HG03469 (cell line): ENCODE data around the gene NEDD4.
"Not testable (repeated sequence)": the region's sequence is repeated elsewhere in the genome, so short reads cannot be mapped to it uniquely, and the experiment has no call there.

Source experiments
- ATAC-seq: cut with Tn5 transposase; IDR thresholded peaks from one replicate; pipeline ENCODE4 v1.9.1; 2021; ENCODE audit warnings: mild to moderate bottlenecking, moderate library complexity, moderate number of reproducible peaks; ENCODE audit not compliant: unreplicated experiment

Gene NEDD4

DNA sequence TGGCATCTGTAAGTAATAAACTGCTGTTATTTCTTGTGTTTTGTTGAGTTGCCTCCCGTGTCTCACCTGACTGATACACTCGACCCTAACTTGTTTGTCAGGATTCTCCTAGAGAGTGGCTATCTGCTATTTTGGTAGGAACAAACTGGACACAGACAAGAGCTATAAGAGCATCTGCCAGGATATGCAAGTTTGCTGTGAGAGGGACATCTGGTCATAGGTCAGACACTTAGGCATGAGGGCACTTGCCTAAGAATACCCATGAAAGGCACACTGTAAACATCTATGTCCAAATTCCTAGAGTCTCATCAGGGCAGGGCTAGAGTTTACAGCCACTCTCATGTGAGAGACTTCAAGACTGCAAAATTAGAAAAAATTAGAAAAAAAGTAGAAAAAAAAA lies 32.5 kb downstream of the NEDD4 start:
- no peak for ATAC-seq

- ATAC-seq = no peak
These were observed 33.5 kb downstream of the NEDD4 start for GRCh38 chr15:55959744-55960447.

DNA sequence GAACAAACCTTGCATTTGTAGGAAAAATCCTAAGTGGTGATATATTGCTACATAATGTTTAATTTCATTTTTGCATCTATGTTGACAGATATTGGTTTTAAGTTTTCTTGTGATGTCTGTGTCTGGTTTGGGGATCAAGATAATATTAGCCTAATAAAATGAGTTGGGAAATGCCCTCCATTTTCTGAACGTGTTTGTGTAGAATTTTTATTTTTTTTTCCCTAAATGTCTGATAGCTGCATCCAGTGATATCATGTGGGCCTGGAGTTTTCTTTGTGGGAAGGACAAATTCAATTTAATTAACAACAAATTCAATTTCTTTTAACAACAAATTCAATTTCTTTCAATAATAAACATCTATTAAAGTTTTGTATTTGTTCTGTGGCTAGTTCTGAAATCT lies 35.1 kb downstream of the NEDD4 start:
- no peak for ATAC-seq

DNA sequence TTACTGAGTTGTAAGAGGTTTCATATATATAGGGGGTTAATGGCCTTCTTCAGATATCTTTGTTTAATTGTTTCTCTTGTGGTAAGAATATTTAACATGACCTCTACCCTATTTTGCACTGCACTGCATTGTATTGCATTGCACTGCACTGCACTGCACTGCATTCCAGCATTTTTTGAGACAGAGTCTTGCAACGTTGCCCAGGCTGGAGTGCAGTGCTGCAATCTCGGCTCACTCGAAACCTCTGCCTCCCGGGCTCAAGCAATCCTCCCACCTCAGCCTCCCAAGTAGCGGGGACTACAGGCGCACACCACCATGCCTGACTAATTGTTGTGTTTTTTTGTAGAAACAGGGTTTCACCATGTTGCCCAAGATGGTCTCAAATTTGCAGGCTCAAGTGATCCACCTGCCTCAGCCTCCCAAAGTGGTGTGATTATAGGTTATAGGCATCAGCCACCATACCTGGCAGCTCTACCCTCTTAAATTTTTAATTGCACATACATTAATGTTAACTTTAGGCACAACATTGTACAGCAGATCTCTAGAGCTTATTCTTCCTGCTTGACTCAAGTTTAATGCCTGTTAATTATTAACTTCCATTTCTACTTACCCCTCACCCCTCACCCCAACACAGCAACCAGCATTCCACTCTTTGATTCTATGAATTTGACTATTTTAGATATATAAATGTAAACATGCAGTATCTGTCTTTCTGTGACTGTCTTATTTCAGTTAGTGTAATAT lies 38.4 kb downstream of the NEDD4 start:
- no peak for ATAC-seq

DNA sequence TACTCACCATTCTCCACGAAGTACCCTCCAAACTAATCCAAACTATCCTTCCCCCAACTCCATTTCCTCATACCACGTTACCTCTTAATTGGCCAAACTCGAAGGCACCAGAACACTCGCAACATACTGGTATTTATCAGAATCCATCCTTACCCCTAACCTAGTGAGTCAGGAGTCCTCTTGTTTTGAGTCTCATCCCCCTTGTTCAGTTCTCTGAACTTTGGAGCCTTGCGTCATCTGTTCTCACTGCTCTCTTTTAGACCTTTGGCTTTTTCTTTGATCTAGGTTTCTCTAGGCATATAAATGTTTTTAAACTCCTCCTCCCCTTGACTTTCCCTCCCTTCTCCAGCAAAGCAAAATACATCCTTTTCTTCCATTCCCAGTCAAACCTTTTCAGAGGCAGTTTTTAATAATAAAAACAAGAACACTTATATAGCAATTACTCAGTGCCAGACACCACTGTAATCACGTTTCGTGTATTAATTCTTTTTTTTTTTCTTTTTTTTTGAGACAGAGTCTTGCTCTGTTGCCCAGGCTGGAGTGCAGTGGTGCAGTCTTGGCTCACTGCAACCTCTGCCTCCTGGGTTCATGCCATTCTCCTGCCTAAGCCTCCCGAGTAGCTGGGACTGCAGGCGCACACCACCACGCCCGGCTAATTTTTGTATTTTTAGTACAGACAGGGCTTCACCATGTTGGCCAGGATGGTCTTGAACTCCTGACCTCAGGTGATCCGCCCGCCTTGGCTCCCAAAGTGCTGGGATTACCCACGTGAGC lies 40.7 kb downstream of the NEDD4 start:
- ATAC-seq = not testable (repeated sequence)

DNA sequence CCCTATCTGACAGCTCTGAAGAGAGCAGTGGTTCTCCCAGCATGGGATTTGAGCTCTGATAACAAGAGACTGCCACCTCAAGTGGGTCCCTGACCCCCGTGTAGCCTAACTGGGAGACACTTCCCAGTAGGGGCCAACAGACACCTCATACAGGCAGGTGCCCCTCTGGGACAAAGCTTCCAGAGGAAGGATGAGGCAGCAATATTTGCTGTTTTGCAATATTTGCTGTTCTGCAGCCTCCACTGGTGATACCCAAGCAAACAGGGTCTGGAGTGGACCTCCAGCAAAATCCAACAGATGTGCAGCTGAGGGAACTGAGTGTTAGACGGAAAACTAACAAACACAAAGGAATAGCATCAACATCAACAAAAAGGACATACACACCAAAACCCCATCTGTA lies 48.8 kb downstream of the NEDD4 start:
- not testable (repeated sequence) for ATAC-seq

GRCh38 chr15:55942332-55942731 lies 51.1 kb downstream of the NEDD4 start:
- no peak for ATAC-seq

- ATAC-seq = no peak
These were observed 56.4 kb downstream of the NEDD4 start for GRCh38 chr15:55937040-55937439.

GRCh38 chr15:55928955-55929354 lies 64.5 kb downstream of the NEDD4 start:
- ATAC-seq = no peak

GRCh38 chr15:55921744-55922143 lies 71.7 kb downstream of the NEDD4 start:
- ATAC-seq = no peak

- ATAC-seq = no peak
These were observed 75.5 kb downstream of the NEDD4 start for GRCh38 chr15:55917881-55918296.

- ATAC-seq = no peak
These were observed 76.6 kb downstream of the NEDD4 start for GRCh38 chr15:55916666-55917409.

GRCh38 chr15:55915876-55916567 lies 77.4 kb downstream of the NEDD4 start:
- ATAC-seq = no peak

- ATAC-seq = no peak
These were observed 78.2 kb downstream of the NEDD4 start for GRCh38 chr15:55915221-55915620.

DNA sequence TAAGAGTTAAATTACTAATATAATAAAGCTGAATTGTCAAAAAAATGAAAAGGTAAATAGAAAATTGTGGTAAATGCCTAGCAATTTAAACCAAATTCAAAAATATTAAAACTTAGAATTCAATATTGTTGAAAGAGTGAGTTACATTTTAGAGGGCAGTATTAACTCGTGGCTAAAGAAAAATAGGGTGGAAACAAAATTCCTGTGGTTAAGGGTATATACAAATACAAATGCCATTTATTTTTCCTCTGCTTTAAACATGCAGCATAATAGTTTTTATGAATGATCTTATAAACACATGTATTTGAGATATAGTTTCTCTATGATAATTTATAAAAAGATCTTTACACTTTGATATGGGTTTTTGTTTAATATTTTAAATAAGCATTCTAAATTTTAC lies 79.0 kb downstream of the NEDD4 start:
- no peak for ATAC-seq

DNA sequence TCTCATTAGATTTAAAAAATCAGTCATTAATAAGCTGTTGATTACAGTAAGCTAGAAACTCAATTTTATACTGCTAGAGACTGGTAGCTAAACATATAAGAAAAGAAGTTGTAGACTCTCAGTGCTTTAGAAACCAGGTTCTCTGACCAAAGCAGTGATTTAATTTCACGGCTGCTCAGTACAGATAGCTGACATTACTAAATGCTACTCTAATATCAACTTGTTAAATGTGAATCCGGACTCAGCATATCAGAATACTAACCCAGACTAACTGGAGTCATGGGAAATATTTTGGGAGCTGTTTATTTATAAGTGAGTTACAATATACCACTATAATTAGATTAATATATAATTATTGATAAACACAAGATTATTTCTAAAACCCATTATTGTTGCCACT lies 80.4 kb downstream of the NEDD4 start:
- no peak for ATAC-seq

GRCh38 chr15:55909036-55909811 lies 84.2 kb downstream of the NEDD4 start:
- no peak for ATAC-seq

- no peak for ATAC-seq
These were observed 85.6 kb downstream of the NEDD4 start for GRCh38 chr15:55907797-55908196.

GRCh38 chr15:55902981-55903380 lies 90.4 kb downstream of the NEDD4 start:
- no peak for ATAC-seq

- no peak for ATAC-seq
These were observed 93.4 kb downstream of the NEDD4 start for GRCh38 chr15:55900019-55900418.
